ENCODE data around the gene CPLX4. TPM values are rescaled to one million over a fixed set of nuclear protein-coding genes. Genes with fewer than 3 reads are reported as not detected.

Gene CPLX4
- total RNA-seq, 2 experiments from 2014 or later = not detected

DNA sequence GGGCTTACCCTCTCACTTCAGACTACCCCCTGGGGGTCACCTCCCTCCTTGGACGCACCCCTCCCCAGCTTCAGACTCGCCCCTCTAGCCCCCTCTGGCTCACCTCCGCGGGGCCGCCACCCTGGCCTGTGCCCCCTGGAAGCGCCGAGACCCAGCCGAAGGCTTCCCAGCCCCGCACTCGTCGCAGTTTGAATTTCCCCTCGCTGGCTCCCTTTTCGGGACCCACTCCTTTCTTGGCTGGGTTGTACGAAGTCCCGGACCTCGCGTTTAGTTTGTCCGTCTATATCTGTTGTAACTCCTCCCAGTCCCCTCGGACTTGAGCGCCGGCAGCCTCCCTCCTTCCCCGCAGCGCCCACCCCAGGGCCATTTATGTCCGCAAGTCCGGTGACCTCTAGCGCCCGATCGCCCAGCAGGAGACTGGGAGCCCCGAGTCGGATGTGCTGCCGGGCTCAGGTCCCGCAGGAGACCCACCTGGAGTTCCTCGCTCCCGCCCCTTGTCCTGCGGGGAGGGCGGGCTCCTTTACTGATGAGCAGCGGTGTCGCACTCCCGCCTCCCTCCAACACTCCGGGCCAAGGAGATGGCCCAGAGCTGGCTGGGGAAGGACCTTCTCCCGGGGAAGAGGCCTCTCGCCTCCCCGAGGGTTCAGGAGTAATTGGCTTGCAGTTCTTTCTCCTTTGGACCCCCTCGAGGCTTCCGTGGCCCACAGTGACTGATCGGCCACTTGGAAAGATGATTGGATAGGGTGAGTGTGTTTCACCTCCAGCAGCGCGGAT is 44.5 kb downstream of the CPLX4 start:
- H3K27ac ChIP-seq (ENCODE audit: low read depth in 1 of 2, low read length in 2 of 2) = no peak overlapping the region
- H3K9me3 ChIP-seq (ENCODE audit: control insufficient read depth in 1 of 2, insufficient read depth in 1 of 2, low read length in 2 of 2) = peaks cover 0 to 16% of the 10 kb centered on the region in 2 experiments
- H3K4me3 Mint-ChIP-seq = no peak overlapping the region
- TF ChIP-seq, protein P1, sequence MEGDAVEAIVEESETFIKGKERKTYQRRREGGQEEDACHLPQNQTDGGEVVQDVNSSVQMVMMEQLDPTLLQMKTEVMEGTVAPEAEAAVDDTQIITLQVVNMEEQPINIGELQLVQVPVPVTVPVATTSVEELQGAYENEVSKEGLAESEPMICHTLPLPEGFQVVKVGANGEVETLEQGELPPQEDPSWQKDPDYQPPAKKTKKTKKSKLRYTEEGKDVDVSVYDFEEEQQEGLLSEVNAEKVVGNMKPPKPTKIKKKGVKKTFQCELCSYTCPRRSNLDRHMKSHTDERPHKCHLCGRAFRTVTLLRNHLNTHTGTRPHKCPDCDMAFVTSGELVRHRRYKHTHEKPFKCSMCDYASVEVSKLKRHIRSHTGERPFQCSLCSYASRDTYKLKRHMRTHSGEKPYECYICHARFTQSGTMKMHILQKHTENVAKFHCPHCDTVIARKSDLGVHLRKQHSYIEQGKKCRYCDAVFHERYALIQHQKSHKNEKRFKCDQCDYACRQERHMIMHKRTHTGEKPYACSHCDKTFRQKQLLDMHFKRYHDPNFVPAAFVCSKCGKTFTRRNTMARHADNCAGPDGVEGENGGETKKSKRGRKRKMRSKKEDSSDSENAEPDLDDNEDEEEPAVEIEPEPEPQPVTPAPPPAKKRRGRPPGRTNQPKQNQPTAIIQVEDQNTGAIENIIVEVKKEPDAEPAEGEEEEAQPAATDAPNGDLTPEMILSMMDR (IDR thresholded peaks at IDR 0.05) = no peak
- H3K27me3 ChIP-seq (ENCODE audit: control insufficient read depth in 1 of 2, insufficient read depth in 2 of 2, low read length in 2 of 2) = peaks cover 74 to 91% of the 10 kb centered on the region in 2 experiments
- H3K4me1 Mint-ChIP-seq (ENCODE audit: low read depth) = peaks cover 22% of the 10 kb centered on the region
- no peaks in the 10 kb centered on the region for H3K9me3 Mint-ChIP-seq
- no peaks in the 10 kb centered on the region for H3K36me3 ChIP-seq (ENCODE audit: insufficient read depth, low read length)
- H3K4me3 ChIP-seq (ENCODE audit: low read length) = no peak overlapping the region
- peaks cover 26% of the 10 kb centered on the region for H3K4me1 ChIP-seq (ENCODE audit: insufficient read depth, low read length)
- no peak for ATAC-seq (ENCODE audit: poor library complexity)
- POLR2A ChIA-PET = no interaction called here
- no peak overlapping the region for H3K27ac Mint-ChIP-seq
- H3K27me3 Mint-ChIP-seq = peaks cover 81% of the 10 kb centered on the region
- intact Hi-C loops (cut with DNase I, micrococcal nuclease) = no loop called here
- CTCF ChIA-PET = no interaction called here
- no peaks in the 10 kb centered on the region for H3K36me3 Mint-ChIP-seq (ENCODE audit: low read depth)
- DNase-seq = no peak

DNA sequence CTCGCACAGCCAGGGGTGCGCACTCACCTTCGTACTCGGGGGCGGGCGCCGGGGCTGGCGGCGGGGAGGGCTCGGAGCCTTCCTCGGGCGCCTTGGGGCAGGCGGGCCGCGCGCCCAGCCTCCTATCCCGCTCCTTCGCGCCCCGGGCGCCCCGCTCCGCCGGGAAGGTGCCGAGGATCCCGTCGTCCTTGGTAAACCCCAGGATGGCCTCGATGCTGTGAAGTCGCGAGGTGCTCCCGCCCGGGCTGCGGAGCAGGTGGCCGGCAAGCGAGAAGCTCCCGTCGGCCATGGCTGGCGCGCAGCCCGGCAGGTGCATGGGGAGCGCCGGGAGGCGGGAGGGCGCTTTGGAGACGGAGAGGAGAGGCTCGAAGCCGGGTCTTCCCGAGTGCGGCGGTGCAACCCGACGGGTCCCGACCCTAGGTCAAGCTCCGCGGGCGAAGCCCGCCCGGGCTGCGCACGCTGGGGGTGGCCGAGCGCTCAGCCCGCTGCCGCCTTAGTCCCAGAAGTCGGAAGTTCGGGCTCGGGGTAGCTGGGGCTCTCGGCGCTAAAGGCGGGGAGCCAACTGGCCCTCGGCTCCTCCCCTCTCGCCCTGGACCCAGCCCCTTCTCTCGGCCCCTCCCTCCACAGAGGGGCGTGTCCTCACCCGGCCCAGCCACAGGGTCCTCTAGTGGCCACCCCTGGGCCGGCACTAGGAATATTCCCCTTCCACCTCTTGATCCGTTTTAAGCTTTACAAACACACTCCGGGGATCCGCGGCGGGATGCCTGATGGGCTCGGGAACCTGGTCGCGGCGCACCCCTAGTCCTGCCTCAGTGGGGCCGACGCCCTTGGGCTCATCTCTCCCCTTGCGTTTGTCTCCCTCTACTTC is 45.3 kb downstream of the CPLX4 start, which contains the start of gene RAX:
Gene RAX, minus strand, starts transcription at position 564 of the 868 bp plus-strand sequence. Its CDS starts 248 bp downstream, at position 316.
- DNase-seq (peak in 2 of 14 experiments; percentile 20 to 30), ATAC-seq (ENCODE audit: poor library complexity) (no peak)
- peaks cover 83% of the 10 kb centered on the region for H3K27me3 Mint-ChIP-seq
- H3K4me1 ChIP-seq (ENCODE audit: insufficient read depth, low read length) = peaks cover 34% of the 10 kb centered on the region
- no peaks in the 10 kb centered on the region for H3K36me3 ChIP-seq (ENCODE audit: insufficient read depth, low read length)
- no peak within 1 kb of the TSS for H3K4me3 Mint-ChIP-seq
- no peak within 1 kb of the TSS for H3K27ac Mint-ChIP-seq
- H3K9me3 Mint-ChIP-seq = no peaks in the 10 kb centered on the region
- H3K36me3 Mint-ChIP-seq (ENCODE audit: low read depth) = no peaks in the 10 kb centered on the region
- intact Hi-C loops (cut with DNase I, micrococcal nuclease) = no loop called here
- CTCF ChIA-PET = no interaction called here
- H3K4me1 Mint-ChIP-seq (ENCODE audit: low read depth) = peaks cover 26% of the 10 kb centered on the region
- H3K27me3 ChIP-seq (ENCODE audit: control insufficient read depth in 1 of 2, insufficient read depth in 2 of 2, low read length in 2 of 2) = peaks cover 75 to 92% of the 10 kb centered on the region in 2 experiments
- peaks cover 0 to 25% of the 10 kb centered on the region in 2 experiments for H3K9me3 ChIP-seq (ENCODE audit: control insufficient read depth in 1 of 2, insufficient read depth in 1 of 2, low read length in 2 of 2)
- H3K27ac ChIP-seq (ENCODE audit: low read depth in 1 of 2, low read length in 2 of 2) = no peak within 1 kb of the TSS
- POLR2A ChIA-PET = no interaction called here
- TF ChIP-seq, protein P1 (IDR thresholded peaks at IDR 0.05) = no peak
- no peak within 1 kb of the TSS for H3K4me3 ChIP-seq (ENCODE audit: low read length)

DNA sequence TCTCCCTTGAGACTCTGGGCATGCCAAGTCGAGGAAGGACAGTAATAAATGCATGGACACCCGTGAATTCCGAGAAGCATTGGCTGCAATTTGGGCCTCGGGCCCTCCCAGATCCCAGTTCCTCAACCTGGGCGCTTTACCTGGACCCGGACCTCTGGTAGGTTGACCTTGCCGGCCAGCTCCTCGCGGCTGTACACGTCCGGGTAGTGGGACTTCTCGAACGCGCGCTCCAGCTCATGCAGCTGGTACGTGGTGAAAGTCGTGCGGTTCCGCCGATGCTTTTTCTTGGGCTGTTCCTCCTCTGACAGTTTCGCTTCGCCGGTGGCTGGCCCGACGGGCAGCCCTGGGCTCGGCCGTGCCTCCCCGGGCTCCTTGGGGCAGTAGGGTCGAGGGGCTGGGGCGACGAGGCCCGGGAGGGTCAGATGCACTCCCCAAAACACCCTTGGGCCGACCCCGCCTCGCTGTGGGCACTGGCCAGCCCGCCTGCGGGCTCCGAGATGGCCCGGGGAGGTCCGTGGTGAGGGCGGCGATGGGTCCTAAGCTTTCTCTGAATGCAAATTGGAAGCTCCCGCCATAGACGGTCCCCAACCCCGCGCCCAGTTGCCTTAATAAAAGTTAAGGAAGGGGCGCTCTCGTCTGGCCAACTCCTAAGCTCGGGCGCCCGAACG is 46.1 kb downstream of the CPLX4 start:
- intact Hi-C loops (cut with DNase I, micrococcal nuclease) = no loop called here
- Histone ChIP-seq H3K27me3 (ENCODE audit: control insufficient read depth in 1 of 2, insufficient read depth in 2 of 2, low read length in 2 of 2) (peaks cover 76 to 93% of the 10 kb centered on the region in 2 experiments), H3K36me3 (ENCODE audit: insufficient read depth, low read length) (no peaks in the 10 kb centered on the region), H3K4me1 (ENCODE audit: insufficient read depth, low read length) (peaks cover 35% of the 10 kb centered on the region), H3K9me3 (ENCODE audit: control insufficient read depth in 1 of 2, insufficient read depth in 1 of 2, low read length in 2 of 2) (peaks cover 0 to 32% of the 10 kb centered on the region in 2 experiments), H3K4me3 (ENCODE audit: low read length) (no peak overlapping the region), H3K27ac (ENCODE audit: low read depth in 1 of 2, low read length in 2 of 2) (no peak overlapping the region)
- no peaks in the 10 kb centered on the region for H3K9me3 Mint-ChIP-seq
- ChIA-PET CTCF (no interaction called here), POLR2A (no interaction called here)
- no peak for ATAC-seq (ENCODE audit: poor library complexity)
- H3K27ac Mint-ChIP-seq = no peak overlapping the region
- H3K27me3 Mint-ChIP-seq = peaks cover 83% of the 10 kb centered on the region
- TF ChIP-seq, protein P1 (IDR thresholded peaks at IDR 0.05) = no peak
- H3K4me3 Mint-ChIP-seq = peak overlapping the region; percentile 11
- peak in 1 of 14 experiments; percentile 11 for DNase-seq
- peaks cover 34% of the 10 kb centered on the region for H3K4me1 Mint-ChIP-seq (ENCODE audit: low read depth)
- no peaks in the 10 kb centered on the region for H3K36me3 Mint-ChIP-seq (ENCODE audit: low read depth)
